OCI-LY3 (cell line): ENCODE measurements around the gene WFDC12.

Experiments used
- H2AFZ ChIP-seq: fragments of 200-600, 300-600 bp; shearing (Covaris generic); 2 replicates; pipeline ENCODE4 v1.6.0; 2014; ENCODE audit warnings: antibody characterized with exemption, low read depth, low read length
- H3K27ac ChIP-seq: fragments of 200-600, 300-600 bp; sonication (generic); 2 replicates; pipeline ENCODE4 v1.5.1; 2014; ENCODE audit warnings: mild to moderate bottlenecking, low read length, moderate library complexity, mixed read lengths
- H3K27me3 ChIP-seq: fragments of 200-600, 300-600 bp; sonication (generic); 2 replicates; pipeline ENCODE4 v1.6.1; 2014; ENCODE audit warnings: low read depth, low read length, mixed read lengths
- H3K36me3 ChIP-seq: fragments of 200-600, 300-600 bp; sonication (generic); replicated peaks from 2 replicates; pipeline ENCODE3; 2014; ENCODE audit warnings: low read depth, low read length, mixed read lengths
- H3K4me1 ChIP-seq: fragments of 300-600, 200-600 bp; sonication (generic); 2 replicates; pipeline ENCODE4 v1.6.1; 2014; ENCODE audit warnings: low read length, mixed read lengths
- H3K4me2 ChIP-seq: fragments of 200-600, 300-600 bp; sonication (generic); 2 replicates; pipeline ENCODE4 v1.6.1; 2014; ENCODE audit warnings: low read length, mixed read lengths
- H3K4me3 ChIP-seq: fragments of 300-600, 200-600 bp; sonication (generic); 2 replicates; pipeline ENCODE4 v1.5.1; 2014; ENCODE audit warnings: antibody characterized with exemption, mild to moderate bottlenecking, low read length, moderate library complexity
- H3K79me2 ChIP-seq: fragments of 300-600, 200-600 bp; shearing (Covaris generic); 2 replicates; pipeline ENCODE4 v1.6.1; 2014; ENCODE audit warnings: mild to moderate bottlenecking, low read length, mixed read lengths
- H3K9ac ChIP-seq: fragments of 300-600, 200-600 bp; shearing (Covaris generic); 2 replicates; pipeline ENCODE4 v1.6.0; 2014; ENCODE audit warnings: mild to moderate bottlenecking, low read length, moderate library complexity
- H3K9me3 ChIP-seq: fragments of 200-600, 300-600 bp; shearing (Covaris generic); 2 replicates; pipeline ENCODE4 v1.6.1; 2014; ENCODE audit warnings: low read length, mixed read lengths; ENCODE audit not compliant: insufficient read depth
- H4K20me1 ChIP-seq: fragments of 200-600, 300-600 bp; sonication (generic); 2 replicates; pipeline ENCODE4 v1.6.1; 2016; ENCODE audit warnings: low read length, mixed read lengths; ENCODE audit not compliant: insufficient read depth
- CTCF ChIP-seq: fragments of 200-600, 300-600 bp; sonication (generic); IDR thresholded peaks from 2 replicates; pipeline ENCODE4 v1.5.1; 2014; ENCODE audit warnings: antibody characterized with exemption, low read length, low read depth
- EZH2phosphoT487 ChIP-seq: fragments of 200-600 bp; shearing (Covaris generic); IDR thresholded peaks from 2 replicates; pipeline ENCODE4 v1.6.1; 2018; ENCODE audit warnings: antibody characterized with exemption, mixed run types, low read depth

Gene WFDC12

GRCh38 chr20:45153752-45154151, 29.5 kb upstream of the WFDC12 start:
- no peaks in the 10 kb centered on the region for H3K27me3 ChIP-seq
- H3K4me3 ChIP-seq, result peak overlapping the region; percentile 34
- H2AFZ ChIP-seq, result no peak overlapping the region
- H3K4me1 ChIP-seq, result peaks cover 46% of the 10 kb centered on the region
- no peaks in the 10 kb centered on the region for H3K79me2 ChIP-seq
- peaks cover 26% of the 10 kb centered on the region for H3K9me3 ChIP-seq
- H4K20me1 ChIP-seq, result no peaks in the 10 kb centered on the region
- H3K9ac ChIP-seq, result peak overlapping the region; percentile 26; the same call in 1 of the 2 replicates
- H3K4me2 ChIP-seq, result peak overlapping the region; percentile 57
- peak overlapping the region; percentile 82 for H3K27ac ChIP-seq
- H3K36me3 ChIP-seq, result peaks cover 22% of the 10 kb centered on the region
- TF ChIP-seq EZH2phosphoT487 (no peak), CTCF (no peak)

GRCh38 chr20:45153147-45153546, 28.9 kb upstream of the WFDC12 start:
- peak overlapping the region; percentile 82 for H3K27ac ChIP-seq
- H3K9ac ChIP-seq, result peak overlapping the region; percentile 26; the same call in 1 of the 2 replicates
- peak overlapping the region; percentile 34 for H3K4me3 ChIP-seq
- H3K9me3 ChIP-seq, result peaks cover 20% of the 10 kb centered on the region
- TF ChIP-seq CTCF (no peak), EZH2phosphoT487 (no peak)
- no peak overlapping the region for H2AFZ ChIP-seq
- H4K20me1 ChIP-seq, result no peaks in the 10 kb centered on the region
- peak overlapping the region; percentile 57 for H3K4me2 ChIP-seq
- no peaks in the 10 kb centered on the region for H3K27me3 ChIP-seq
- H3K36me3 ChIP-seq, result peaks cover 22% of the 10 kb centered on the region
- H3K79me2 ChIP-seq, result no peaks in the 10 kb centered on the region
- H3K4me1 ChIP-seq, result peaks cover 46% of the 10 kb centered on the region

- H3K4me3 ChIP-seq, result no peak overlapping the region
- no peak overlapping the region for H2AFZ ChIP-seq
- peaks cover 13% of the 10 kb centered on the region for H3K9me3 ChIP-seq
- no peaks in the 10 kb centered on the region for H3K27me3 ChIP-seq
- H3K9ac ChIP-seq, result no peak overlapping the region
- H4K20me1 ChIP-seq, result no peaks in the 10 kb centered on the region
- no peak for TF ChIP-seq CTCF
- no peak for TF ChIP-seq EZH2phosphoT487
- H3K79me2 ChIP-seq, result no peaks in the 10 kb centered on the region
- H3K27ac ChIP-seq, result no peak overlapping the region
- peaks cover 19% of the 10 kb centered on the region for H3K36me3 ChIP-seq
- H3K4me2 ChIP-seq, result no peak overlapping the region
- peaks cover 46% of the 10 kb centered on the region for H3K4me1 ChIP-seq
Measured at GRCh38 chr20:45152405-45152804, 28.1 kb upstream of the WFDC12 start.

GRCh38 chr20:45149062-45149461, 24.8 kb upstream of the WFDC12 start:
- Histone ChIP-seq H3K4me1 (peaks cover 27% of the 10 kb centered on the region), H3K9ac (no peak overlapping the region), H4K20me1 (no peaks in the 10 kb centered on the region), H3K4me3 (no peak overlapping the region), H2AFZ (no peak overlapping the region), H3K36me3 (peaks cover 8% of the 10 kb centered on the region), H3K27me3 (peaks cover 20% of the 10 kb centered on the region), H3K79me2 (no peaks in the 10 kb centered on the region), H3K9me3 (no peaks in the 10 kb centered on the region), H3K27ac (no peak overlapping the region), H3K4me2 (no peak overlapping the region)
- TF ChIP-seq CTCF, result no peak
- no peak for TF ChIP-seq EZH2phosphoT487
